CD4-positive, alpha-beta memory T cell (primary cell): ENCODE data around the gene MYOT. TPM values are rescaled to one million over a fixed set of nuclear protein-coding genes. Genes with fewer than 3 reads are reported as not detected.
A peak's percentile ranks its signal among the peaks of the same experiment; 100 is the strongest.

Source experiments
- CTCF ChIA-PET: fragments of 350-600 bp; sonication (Branson Sonifier 250); formaldehyde crosslinking; loops from one replicate; lab custom pipeline; 2021; ENCODE audit warnings: inconsistent platforms; ENCODE audit not compliant: partially characterized antibody; lab: Charles Lee
- POLR2A ChIA-PET: fragments of 350-600 bp; sonication (Branson Sonifier 250); formaldehyde crosslinking; loops from one replicate; lab custom pipeline; 2021; ENCODE audit not compliant: partially characterized antibody; lab: Charles Lee
- DNase-seq, 5 donors: peaks; one replicate each; pipeline versions ENCODE4 v3.0.0 to v3.0.0-alpha.2; 2020 to 2022; ENCODE audit warnings: mixed read lengths in 1 of 5
- H3K27ac ChIP-seq: one replicate; pipeline ENCODE4 v1.7.0; 2013; ENCODE audit warnings: low read depth, low read length
- H3K27me3 ChIP-seq: 2 replicates; pipeline ENCODE4 v1.7.0; 2013; ENCODE audit warnings: mild to moderate bottlenecking, low read length, moderate library complexity; ENCODE audit not compliant: insufficient read depth
- H3K36me3 ChIP-seq: 2 replicates; pipeline ENCODE4 v1.7.0; 2013; ENCODE audit warnings: mild to moderate bottlenecking, low read length, moderate library complexity; ENCODE audit not compliant: insufficient read depth
- H3K4me1 ChIP-seq: 2 replicates; pipeline ENCODE4 v1.7.0; 2013; ENCODE audit warnings: mild to moderate bottlenecking, low read length, moderate library complexity; ENCODE audit not compliant: insufficient read depth
- H3K4me3 ChIP-seq, 2 donors: one replicate each; pipeline ENCODE4 v1.7.0; 2013; ENCODE audit warnings: low read length in 2 of 2, mild to moderate bottlenecking in 1 of 2
- H3K9me3 ChIP-seq, 2 donors: one replicate each; pipeline ENCODE4 v1.7.0; 2013; ENCODE audit warnings: low read length in 2 of 2, control low read depth in 1 of 2; ENCODE audit not compliant: control insufficient read depth in 1 of 2
- H3K27ac Mint-ChIP-seq, 7 donors: one replicate each; pipeline ENCODE4 v1.8.0; 2020 to 2021; ENCODE audit warnings: mixed read lengths in 7 of 7, mild to moderate bottlenecking in 6 of 7, inconsistent platforms in 3 of 7, moderate library complexity in 3 of 7
- H3K27me3 Mint-ChIP-seq, 2 donors: one replicate each; pipeline ENCODE4 v1.8.0; 2020 to 2021; ENCODE audit warnings: mixed read lengths in 2 of 2
- H3K36me3 Mint-ChIP-seq, 2 donors: one replicate each; pipeline ENCODE4 v1.8.0; 2020 to 2021; ENCODE audit warnings: mixed read lengths in 2 of 2, inconsistent platforms in 1 of 2, mild to moderate bottlenecking in 1 of 2
- H3K4me1 Mint-ChIP-seq, 4 donors: one replicate each; pipeline ENCODE4 v1.8.0; 2020 to 2021; ENCODE audit warnings: mixed read lengths in 4 of 4, mild to moderate bottlenecking in 1 of 4
- H3K4me3 Mint-ChIP-seq, 8 donors: one replicate each; pipeline ENCODE4 v1.8.0; 2020 to 2021; ENCODE audit warnings: mixed read lengths in 8 of 8, mild to moderate bottlenecking in 7 of 8, moderate library complexity in 6 of 8, inconsistent platforms in 3 of 8
- H3K9me3 Mint-ChIP-seq, 8 donors: one replicate each; pipeline ENCODE4 v1.8.0; 2020 to 2021; ENCODE audit warnings: mixed read lengths in 8 of 8, mild to moderate bottlenecking in 5 of 8, inconsistent platforms in 3 of 8, moderate library complexity in 1 of 8
- intact Hi-C: fragments of 100-400 bp; cut with micrococcal nuclease; formaldehyde crosslinking; loops from one replicate; pipeline ENCODE4 v1.15.1; 2023
- polyA plus RNA-seq, 2 donors: library from polyadenylated mRNA; unstranded; fragments of 300-500 nt; fragmentation: Illumina TruSeq; gene quantifications; one replicate each; pipeline ENCODE4 v1.2.3, GENCODE V29; 2021
- total RNA-seq, 2 experiments: library from RNA; stranded (reverse); gene quantifications; one replicate each; pipeline ENCODE4 v1.2.3, GENCODE V29; 2021

MYOT gene
- total and polyA plus RNA-seq, 4 experiments from 2014 or later: 0.23 TPM; not detected in 3

DNA sequence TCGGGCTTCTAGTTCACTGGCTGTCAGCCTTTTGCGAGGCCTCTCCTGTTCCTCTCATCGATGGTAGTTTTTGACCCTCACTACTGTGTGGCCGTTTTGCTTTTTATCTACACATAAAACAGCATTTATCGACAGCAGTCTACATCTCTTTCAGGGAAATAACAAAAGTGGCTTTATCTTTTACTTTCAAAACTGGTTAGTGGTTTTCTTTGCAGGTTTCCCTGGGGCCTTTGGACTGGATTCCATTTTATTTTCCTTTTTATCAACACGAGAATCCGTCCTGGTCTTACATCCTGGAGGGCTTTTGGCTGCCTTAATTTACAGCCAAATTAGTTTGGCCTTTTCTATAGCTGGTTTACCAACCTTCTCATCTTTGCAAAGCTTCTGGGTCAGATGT lies 20.8 kb downstream of the MYOT start:
- no peaks in the 10 kb centered on the region for H3K27me3 Mint-ChIP-seq
- H3K27ac ChIP-seq: peak overlapping the region; percentile 71
- intact Hi-C loops: loop anchor here (5.0 kb wide), 1 partner anchor 136 kb away; the partner anchor contains the start of gene HNRNPA0
- ChIA-PET POLR2A (interaction anchor here (1.5 to 2.4 kb wide), 2 partner anchors 13 to 134 kb away, joined by 5 to 13 read pairs; partner anchors contain the start of gene HNRNPA0), CTCF (interaction anchor here (0.9 to 2.6 kb wide), 6 partner anchors 14 to 181 kb away, joined by 3 to 9 read pairs (median 4); partner anchors contain the start of gene HNRNPA0)
- peaks cover 13 to 20% (median 17%) of the 10 kb centered on the region in 4 donors for H3K4me1 Mint-ChIP-seq
- H3K36me3 ChIP-seq: no peaks in the 10 kb centered on the region
- H3K4me1 ChIP-seq: peaks cover 19% of the 10 kb centered on the region
- DNase-seq: peak in 2 of 5 donors; percentile 2
- H3K27me3 ChIP-seq: no peaks in the 10 kb centered on the region
- peaks cover 0 to 3% of the 10 kb centered on the region in 2 donors for H3K36me3 Mint-ChIP-seq
- H3K9me3 Mint-ChIP-seq: peaks cover 0 to 2% (median 0%) of the 10 kb centered on the region in 8 donors
- H3K9me3 ChIP-seq: no peaks in the 10 kb centered on the region
- peak overlapping the region; percentile 85 to 96 (median 92) for H3K27ac Mint-ChIP-seq
- peak overlapping the region; percentile 81 to 93 (median 88) for H3K4me3 Mint-ChIP-seq
- peak overlapping the region; percentile 48 to 67 for H3K4me3 ChIP-seq

DNA sequence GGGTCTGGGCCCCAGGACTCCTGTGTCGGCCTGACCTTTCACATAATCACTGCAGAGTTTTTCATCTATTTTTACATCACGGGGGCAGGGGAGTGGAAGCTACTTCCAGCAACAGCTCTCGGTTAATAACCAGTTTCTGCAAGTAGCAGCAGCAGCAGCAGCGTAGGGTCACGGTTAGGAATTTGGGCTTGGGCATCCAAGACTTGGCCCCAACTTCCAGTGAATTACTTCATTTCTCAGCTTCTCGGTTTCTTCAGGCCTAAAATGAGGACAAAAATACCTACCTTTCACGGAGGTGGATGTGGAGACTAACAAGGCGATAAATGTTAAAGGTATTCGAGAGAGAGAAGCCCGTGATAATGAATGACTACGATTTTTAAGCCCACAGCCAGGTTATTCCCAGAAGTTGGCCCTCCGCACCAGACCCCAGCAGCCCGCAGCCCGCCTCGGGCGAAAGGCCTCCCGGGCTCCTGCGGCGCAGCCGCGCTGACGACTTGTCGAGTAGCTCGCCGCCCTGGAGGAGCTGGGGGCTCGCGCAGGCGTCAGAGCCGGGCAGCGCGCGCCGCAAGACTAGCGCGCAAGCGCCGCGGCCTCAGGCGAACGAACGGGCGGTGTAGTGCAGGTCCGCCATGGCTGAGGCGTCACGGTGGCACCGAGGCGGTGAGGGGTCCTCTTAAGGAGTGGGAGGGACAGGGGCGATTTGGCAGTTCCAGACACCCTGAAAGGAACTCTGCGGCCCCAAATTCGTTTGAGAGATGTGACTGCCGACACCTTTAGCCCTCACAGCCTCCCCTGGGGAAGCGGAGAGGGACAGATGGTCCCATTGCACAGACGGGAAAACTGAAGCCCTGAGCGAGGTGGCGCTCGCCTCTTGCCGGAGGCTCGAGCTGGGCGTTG lies 21.5 kb downstream of the MYOT start, which contains the start of gene PKD2L2:
PKD2L2 (plus strand) TSS at position 595 of the 897 bp plus-strand sequence; CDS start at position 630, 35 bp downstream.
- Histone ChIP-seq H3K27me3 (no peaks in the 10 kb centered on the region), H3K36me3 (no peaks in the 10 kb centered on the region), H3K27ac (peak within 1 kb of the TSS; percentile 71), H3K4me3 (peak within 1 kb of the TSS; percentile 48 to 67), H3K9me3 (no peaks in the 10 kb centered on the region), H3K4me1 (peaks cover 19% of the 10 kb centered on the region)
- H3K27ac Mint-ChIP-seq: peak within 1 kb of the TSS; percentile 85 to 96 (median 92)
- H3K4me3 Mint-ChIP-seq: peak within 1 kb of the TSS; percentile 81 to 93 (median 88)
- H3K27me3 Mint-ChIP-seq: no peaks in the 10 kb centered on the region
- H3K9me3 Mint-ChIP-seq: peaks cover 0 to 2% (median 0%) of the 10 kb centered on the region in 8 donors
- DNase-seq: peak; percentile 70 to 83 (median 81)
- POLR2A ChIA-PET: interaction anchor here (0.6 to 2.4 kb wide), 5 partner anchors 14 to 237 kb away, joined by 3 to 13 read pairs (median 3); partner anchors contain the start of gene HNRNPA0
- peaks cover 0 to 3% of the 10 kb centered on the region in 2 donors for H3K36me3 Mint-ChIP-seq
- intact Hi-C loops: loop anchor here (5.0 kb wide), 1 partner anchor 137 kb away; the partner anchor contains the start of gene HNRNPA0
- CTCF ChIA-PET: interaction anchor here (0.9 to 2.6 kb wide), 5 partner anchors 110 to 180 kb away, joined by 3 to 9 read pairs (median 4); partner anchors contain the start of gene HNRNPA0
- peaks cover 13 to 20% (median 17%) of the 10 kb centered on the region in 4 donors for H3K4me1 Mint-ChIP-seq

DNA sequence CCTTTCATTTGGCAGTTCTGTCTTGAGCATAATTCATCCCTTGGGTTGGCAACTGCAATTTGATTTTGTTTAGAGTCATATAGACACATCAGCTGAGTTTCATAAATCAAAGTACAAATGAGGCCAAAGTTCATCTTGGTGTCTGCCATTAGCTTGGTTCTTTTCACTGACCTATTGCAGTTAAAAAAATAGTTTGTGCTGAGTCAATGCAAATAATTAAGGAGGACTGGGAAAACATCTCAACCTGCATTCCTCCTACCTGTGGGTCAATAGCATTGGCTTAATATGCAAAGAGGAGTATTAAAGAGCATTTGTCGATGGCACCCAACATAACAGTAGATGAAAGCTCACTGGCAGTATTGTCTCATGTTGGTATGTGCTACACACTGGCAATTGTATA lies 23.2 kb downstream of the MYOT start:
- POLR2A ChIA-PET: no interaction called here
- peaks cover 19% of the 10 kb centered on the region for H3K4me1 ChIP-seq
- no peaks in the 10 kb centered on the region for H3K36me3 ChIP-seq
- peaks cover 0 to 2% (median 0%) of the 10 kb centered on the region in 8 donors for H3K9me3 Mint-ChIP-seq
- H3K27me3 ChIP-seq: no peaks in the 10 kb centered on the region
- CTCF ChIA-PET: no interaction called here
- H3K4me3 Mint-ChIP-seq: peak overlapping the region in 1 of 8 donors; percentile 13
- H3K36me3 Mint-ChIP-seq: peaks cover 0 to 3% of the 10 kb centered on the region in 2 donors
- H3K27me3 Mint-ChIP-seq: no peaks in the 10 kb centered on the region
- H3K27ac Mint-ChIP-seq: peak overlapping the region in 1 of 7 donors; percentile 12
- H3K9me3 ChIP-seq: no peaks in the 10 kb centered on the region
- H3K27ac ChIP-seq: no peak overlapping the region
- no peak for DNase-seq
- intact Hi-C loops: no loop called here
- H3K4me1 Mint-ChIP-seq: peaks cover 13 to 20% (median 17%) of the 10 kb centered on the region in 4 donors
- H3K4me3 ChIP-seq: no peak overlapping the region

DNA sequence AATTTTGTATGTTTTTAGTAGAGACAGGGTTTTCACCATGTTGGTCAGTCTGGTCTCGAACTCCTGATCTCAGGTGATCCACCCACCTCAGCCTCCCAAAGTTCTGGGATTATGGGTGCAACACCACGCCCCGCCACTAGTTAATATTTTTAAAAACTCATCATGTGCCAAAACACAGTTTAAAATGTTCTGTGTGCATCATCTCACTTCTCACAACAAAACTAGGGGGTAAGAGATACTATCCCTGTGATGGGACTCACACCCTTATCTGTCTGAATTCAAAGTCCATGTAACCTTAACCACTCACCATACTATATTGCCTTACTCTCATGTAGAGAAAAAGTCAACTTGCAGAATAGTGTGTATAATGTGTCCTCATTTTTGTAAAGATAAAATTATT lies 24.2 kb downstream of the MYOT start:
- ChIA-PET CTCF (no interaction called here), POLR2A (no interaction called here)
- peak in 1 of 5 donors; percentile 3 for DNase-seq
- Mint-ChIP-seq H3K9me3 (peaks cover 0 to 2% (median 0%) of the 10 kb centered on the region in 8 donors), H3K27me3 (no peaks in the 10 kb centered on the region), H3K4me3 (peak overlapping the region in 1 of 8 donors; percentile 20), H3K27ac (no peak overlapping the region), H3K36me3 (peaks cover 0 to 3% of the 10 kb centered on the region in 2 donors), H3K4me1 (peaks cover 11 to 19% (median 12%) of the 10 kb centered on the region in 4 donors)
- intact Hi-C loops: no loop called here
- Histone ChIP-seq H3K27me3 (no peaks in the 10 kb centered on the region), H3K36me3 (no peaks in the 10 kb centered on the region), H3K4me3 (no peak overlapping the region), H3K27ac (no peak overlapping the region), H3K4me1 (peaks cover 13% of the 10 kb centered on the region), H3K9me3 (no peaks in the 10 kb centered on the region)

DNA sequence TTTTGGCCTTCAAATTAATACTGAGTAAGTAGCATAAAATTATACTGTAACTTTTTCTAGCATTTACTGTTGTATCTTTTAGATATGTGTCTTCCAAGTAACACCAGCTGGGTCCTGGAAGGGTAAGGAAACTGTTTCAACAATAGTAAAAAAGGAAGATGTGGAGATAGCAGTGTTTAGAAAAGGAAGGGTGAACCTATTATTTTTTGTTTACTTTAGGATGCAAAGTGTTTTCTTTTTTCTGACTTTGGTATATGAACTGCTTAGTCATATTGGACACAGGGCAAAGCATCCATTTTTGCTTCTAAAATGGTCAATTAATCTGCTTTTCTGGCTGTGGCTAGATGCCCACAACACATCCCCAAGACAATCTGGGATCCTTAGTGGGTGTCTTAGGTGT lies 26.9 kb downstream of the MYOT start:
- Mint-ChIP-seq H3K27ac (no peak overlapping the region), H3K4me1 (peaks cover 0 to 4% (median 1%) of the 10 kb centered on the region in 4 donors), H3K27me3 (no peaks in the 10 kb centered on the region), H3K36me3 (no peaks in the 10 kb centered on the region), H3K4me3 (no peak overlapping the region), H3K9me3 (peaks cover 0 to 2% (median 0%) of the 10 kb centered on the region in 8 donors)
- Histone ChIP-seq H3K9me3 (no peaks in the 10 kb centered on the region), H3K4me3 (no peak overlapping the region), H3K27ac (no peak overlapping the region), H3K4me1 (peaks cover 2% of the 10 kb centered on the region), H3K27me3 (no peaks in the 10 kb centered on the region), H3K36me3 (no peaks in the 10 kb centered on the region)
- CTCF ChIA-PET: no interaction called here
- POLR2A ChIA-PET: no interaction called here
- no peak for DNase-seq
- intact Hi-C loops: no loop called here

DNA sequence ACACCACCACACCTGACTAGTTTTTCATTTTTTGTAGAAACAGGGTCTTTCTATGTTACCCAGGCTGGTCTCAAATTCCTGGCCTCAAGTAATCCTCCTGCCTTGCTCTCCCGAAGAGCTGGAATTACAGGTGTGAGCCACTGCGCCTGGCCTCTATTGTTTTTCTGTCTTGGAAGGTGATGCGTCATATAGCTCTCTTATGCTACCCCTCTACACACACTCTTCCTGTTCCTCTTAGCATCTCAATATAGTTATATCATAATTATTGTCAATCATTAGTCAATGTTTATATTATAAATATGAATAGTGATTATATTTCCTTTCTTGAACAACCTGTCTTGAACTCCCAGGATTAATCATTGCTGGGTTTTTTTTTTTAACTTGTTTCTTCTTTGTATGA lies 28.9 kb downstream of the MYOT start:
- intact Hi-C loops: no loop called here
- Histone ChIP-seq H3K36me3 (no peaks in the 10 kb centered on the region), H3K4me3 (no peak overlapping the region), H3K4me1 (no peaks in the 10 kb centered on the region), H3K9me3 (no peaks in the 10 kb centered on the region), H3K27me3 (no peaks in the 10 kb centered on the region), H3K27ac (no peak overlapping the region)
- ChIA-PET POLR2A (no interaction called here), CTCF (no interaction called here)
- H3K27me3 Mint-ChIP-seq: no peaks in the 10 kb centered on the region
- H3K36me3 Mint-ChIP-seq: no peaks in the 10 kb centered on the region
- no peak overlapping the region for H3K27ac Mint-ChIP-seq
- no peak overlapping the region for H3K4me3 Mint-ChIP-seq
- H3K4me1 Mint-ChIP-seq: no peaks in the 10 kb centered on the region
- no peak for DNase-seq
- peaks cover 0 to 2% (median 0%) of the 10 kb centered on the region in 8 donors for H3K9me3 Mint-ChIP-seq

DNA sequence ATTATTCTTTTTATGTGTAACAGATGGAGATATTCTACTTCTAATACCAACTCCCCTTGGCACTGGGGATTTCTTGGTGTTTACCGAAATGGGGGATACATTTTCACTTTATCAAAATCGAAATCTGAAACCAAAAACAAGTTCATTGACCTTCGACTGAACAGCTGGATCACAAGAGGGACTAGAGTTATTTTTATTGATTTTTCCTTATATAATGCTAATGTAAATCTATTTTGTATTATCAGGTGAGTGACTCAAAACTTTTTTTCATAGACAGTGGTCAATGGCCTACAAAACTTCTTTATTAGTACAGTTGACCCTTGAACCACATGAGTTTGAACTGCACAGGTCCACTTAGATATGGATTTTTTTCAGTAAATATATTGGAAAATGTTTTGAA lies 31.8 kb downstream of the MYOT start:
- no peaks in the 10 kb centered on the region for H3K4me1 ChIP-seq
- ChIA-PET CTCF (no interaction called here), POLR2A (no interaction called here)
- H3K4me1 Mint-ChIP-seq: no peaks in the 10 kb centered on the region
- no peaks in the 10 kb centered on the region for H3K9me3 ChIP-seq
- no peak overlapping the region for H3K4me3 Mint-ChIP-seq
- DNase-seq: no peak
- no peak overlapping the region for H3K27ac ChIP-seq
- intact Hi-C loops: no loop called here
- peaks cover 0 to under 1% (median 0%) of the 10 kb centered on the region in 8 donors for H3K9me3 Mint-ChIP-seq
- peaks cover 0 to 6% of the 10 kb centered on the region in 2 donors for H3K27me3 Mint-ChIP-seq
- H3K27ac Mint-ChIP-seq: no peak overlapping the region
- H3K4me3 ChIP-seq: no peak overlapping the region
- H3K36me3 Mint-ChIP-seq: no peaks in the 10 kb centered on the region
- H3K27me3 ChIP-seq: no peaks in the 10 kb centered on the region
- H3K36me3 ChIP-seq: no peaks in the 10 kb centered on the region
